Measurements from ENCODE around the gene ASPDH.
"Not testable (repeated sequence)": the region's sequence is repeated elsewhere in the genome, so short reads cannot be mapped to it uniquely, and the experiment has no call there.

Gene ASPDH

DNA sequence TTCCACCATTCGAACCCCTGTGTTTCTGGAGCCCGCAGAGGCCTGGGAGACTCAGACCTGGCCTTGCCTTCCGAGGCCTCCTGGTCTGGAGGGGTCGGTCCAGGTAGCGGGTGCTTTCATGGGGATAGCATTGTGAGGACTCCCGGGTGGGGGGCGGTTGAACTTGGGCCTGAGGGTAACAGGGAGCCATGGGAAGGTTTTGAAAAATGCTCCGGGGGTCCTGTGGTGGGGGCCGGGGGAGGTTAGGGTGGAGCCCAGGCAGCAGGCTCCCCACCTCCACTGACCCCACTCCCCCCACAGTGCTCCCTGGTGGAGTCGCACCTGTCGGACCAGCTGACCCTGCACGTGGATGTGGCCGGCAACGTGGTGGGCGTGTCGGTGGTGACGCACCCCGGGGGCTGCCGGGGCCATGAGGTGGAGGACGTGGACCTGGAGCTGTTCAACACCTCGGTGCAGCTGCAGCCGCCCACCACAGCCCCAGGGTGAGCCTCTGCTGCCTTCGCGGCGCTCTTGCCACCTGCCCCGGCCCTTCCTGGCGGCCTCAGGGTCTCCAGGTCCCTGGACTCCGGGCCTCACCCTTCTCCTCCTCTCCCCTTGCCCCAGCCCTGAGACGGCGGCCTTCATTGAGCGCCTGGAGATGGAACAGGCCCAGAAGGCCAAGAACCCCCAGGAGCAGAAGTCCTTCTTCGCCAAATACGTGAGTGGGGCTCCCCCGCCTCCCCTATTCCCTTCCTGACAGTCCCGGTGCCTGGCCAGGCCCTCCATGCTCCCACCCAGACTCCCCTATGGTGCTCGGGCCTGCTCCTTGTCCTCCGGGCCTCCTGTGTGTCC, 33.2 kb downstream of the ASPDH start:
- no peak for DNase-seq (ENCODE audit: extremely low read depth in 1 of 2, low read depth in 1 of 2)

GRCh38 chr19:50479761-50480251, 33.9 kb downstream of the ASPDH start:
- DNase-seq (ENCODE audit: extremely low read depth in 1 of 2, low read depth in 1 of 2) = no peak

- DNase-seq (ENCODE audit: extremely low read depth in 1 of 2, low read depth in 1 of 2) = no peak
Observed at GRCh38 chr19:50478901-50479715, 34.6 kb downstream of the ASPDH start.

- no peak for DNase-seq (ENCODE audit: extremely low read depth in 1 of 2, low read depth in 1 of 2)
Observed at GRCh38 chr19:50477751-50478515, 35.8 kb downstream of the ASPDH start.

- DNase-seq (ENCODE audit: extremely low read depth in 1 of 2, low read depth in 1 of 2) = no peak
Observed at GRCh38 chr19:50476907-50477238, 36.8 kb downstream of the ASPDH start.

- peak; percentile 88 to 94 for DNase-seq (ENCODE audit: extremely low read depth in 1 of 2, low read depth in 1 of 2)
Observed at GRCh38 chr19:50476224-50476906, 37.3 kb downstream of the ASPDH start, which contains the start of the genes EMC10 and GARIN5A. EMC10 (plus strand) TSS chr19:50476507; CDS start chr19:50476545, 38 bp downstream. GARIN5A (minus strand) TSS chr19:50476848; CDS start chr19:50476388, 460 bp downstream.

DNA sequence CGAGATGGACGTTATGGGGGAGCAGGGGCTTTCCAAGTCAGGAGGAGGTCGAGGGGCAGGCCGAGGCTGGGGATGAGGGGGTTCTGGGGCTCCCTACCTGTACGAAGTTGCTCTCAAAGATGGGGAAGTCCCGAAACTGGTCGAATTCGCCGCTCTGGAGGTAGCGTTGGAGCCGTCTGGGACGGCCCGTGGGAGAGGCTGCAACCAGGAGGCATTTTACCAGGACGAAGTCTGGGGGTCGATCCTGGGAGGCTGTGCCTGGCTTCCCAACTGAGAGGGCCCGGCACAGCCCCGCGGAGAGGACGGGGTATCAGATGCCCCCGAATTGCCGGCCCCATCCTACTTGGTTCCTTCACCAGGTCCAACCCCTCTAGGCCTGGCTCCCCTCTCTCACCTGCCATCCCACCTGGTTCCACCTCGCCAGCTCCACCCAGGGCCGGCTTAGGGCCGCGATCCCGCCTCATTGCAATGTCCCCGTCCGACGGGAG, 37.9 kb downstream of the ASPDH start:
- no peak for DNase-seq (ENCODE audit: extremely low read depth in 1 of 2, low read depth in 1 of 2)

GRCh38 chr19:50475101-50475568, 38.6 kb downstream of the ASPDH start:
- no peak for DNase-seq (ENCODE audit: extremely low read depth in 1 of 2, low read depth in 1 of 2)

DNA sequence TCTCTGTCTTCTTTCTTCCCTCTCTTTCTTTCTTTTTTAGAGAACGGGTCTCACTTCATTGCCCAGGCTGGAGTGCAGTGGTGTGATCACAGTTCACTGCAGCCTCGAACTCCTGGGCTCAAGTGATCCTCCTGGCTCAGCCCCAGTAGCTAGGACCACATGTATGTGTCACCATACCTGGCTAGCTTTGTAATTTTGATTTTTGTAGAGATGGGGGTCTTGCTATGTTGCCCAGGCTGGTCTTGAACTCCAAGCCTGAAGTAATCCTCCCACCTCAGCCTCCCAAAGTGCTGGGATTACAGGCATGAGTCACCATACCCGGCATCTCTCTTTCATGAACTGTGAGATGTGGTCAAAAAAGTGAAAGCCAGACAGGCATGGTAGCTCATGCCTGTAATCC, 40.4 kb downstream of the ASPDH start:
- DNase-seq (ENCODE audit: extremely low read depth in 1 of 2, low read depth in 1 of 2) = not testable (repeated sequence)

DNA sequence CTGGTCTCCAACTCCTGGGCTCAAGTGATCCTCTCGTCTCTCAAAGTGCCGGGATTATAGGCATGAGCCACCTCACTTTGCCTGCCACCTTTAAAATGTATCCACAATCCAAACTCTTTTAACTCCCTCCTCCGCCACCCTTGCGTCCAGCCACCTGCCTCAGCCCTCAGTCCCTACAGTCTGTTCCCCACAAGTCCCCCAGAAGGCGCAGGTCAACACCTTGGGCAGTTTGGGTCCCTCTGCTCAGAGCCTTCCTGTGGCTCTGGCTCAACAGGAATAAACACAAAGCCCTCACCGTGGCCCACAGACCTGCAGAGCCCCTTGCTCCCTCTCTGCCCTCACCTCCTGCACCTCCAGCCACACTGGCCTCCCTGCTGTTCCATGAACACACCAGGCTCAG, 44.9 kb downstream of the ASPDH start:
- no peak for DNase-seq (ENCODE audit: extremely low read depth in 1 of 2, low read depth in 1 of 2)

GRCh38 chr19:50467566-50467965, 46.1 kb downstream of the ASPDH start:
- no peak for DNase-seq (ENCODE audit: extremely low read depth in 1 of 2, low read depth in 1 of 2)

DNA sequence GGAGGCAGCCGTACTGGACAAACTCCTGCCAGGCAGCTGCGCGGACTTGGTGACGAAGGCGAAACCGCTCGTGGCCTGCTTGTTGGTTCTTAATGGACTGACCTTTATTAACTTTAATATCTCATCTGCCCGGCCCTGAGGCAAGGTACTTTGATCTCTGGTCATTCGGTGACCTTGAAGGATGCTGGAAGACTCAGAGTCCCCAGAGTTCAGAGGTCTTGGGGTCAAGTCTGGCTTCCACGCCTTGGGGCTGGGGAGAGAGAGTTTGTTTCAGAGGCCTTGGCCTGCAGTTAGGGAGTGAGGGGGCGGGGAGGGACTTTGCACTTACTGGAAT, 47.0 kb downstream of the ASPDH start:
- no peak for DNase-seq (ENCODE audit: extremely low read depth in 1 of 2, low read depth in 1 of 2)

GRCh38 chr19:50465986-50466705, 47.6 kb downstream of the ASPDH start:
- no peak for DNase-seq (ENCODE audit: extremely low read depth in 1 of 2, low read depth in 1 of 2)

DNA sequence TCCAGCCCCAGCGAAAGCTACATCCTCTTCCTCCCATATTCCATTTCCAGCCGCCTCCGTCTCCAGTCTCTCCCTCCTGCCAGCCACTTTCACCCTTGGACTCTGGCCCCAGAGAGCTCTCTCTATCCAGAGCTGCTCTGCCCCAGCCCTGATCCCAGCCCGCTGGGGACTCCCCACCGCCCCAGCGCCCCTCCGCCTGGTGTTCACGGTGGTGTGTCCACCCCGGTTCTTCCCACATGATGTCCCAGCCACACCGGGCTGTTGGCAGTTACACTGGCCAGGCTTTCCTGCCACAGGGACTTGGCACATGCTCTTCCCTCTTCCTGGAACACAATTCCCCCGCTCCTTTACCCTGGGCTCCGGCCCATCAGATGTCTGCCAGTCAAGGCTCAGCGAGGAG, 48.7 kb downstream of the ASPDH start:
- no peak for DNase-seq (ENCODE audit: extremely low read depth in 1 of 2, low read depth in 1 of 2)

- no peak for DNase-seq (ENCODE audit: extremely low read depth in 1 of 2, low read depth in 1 of 2)
Observed at GRCh38 chr19:50464348-50464747, 49.4 kb downstream of the ASPDH start.

DNA sequence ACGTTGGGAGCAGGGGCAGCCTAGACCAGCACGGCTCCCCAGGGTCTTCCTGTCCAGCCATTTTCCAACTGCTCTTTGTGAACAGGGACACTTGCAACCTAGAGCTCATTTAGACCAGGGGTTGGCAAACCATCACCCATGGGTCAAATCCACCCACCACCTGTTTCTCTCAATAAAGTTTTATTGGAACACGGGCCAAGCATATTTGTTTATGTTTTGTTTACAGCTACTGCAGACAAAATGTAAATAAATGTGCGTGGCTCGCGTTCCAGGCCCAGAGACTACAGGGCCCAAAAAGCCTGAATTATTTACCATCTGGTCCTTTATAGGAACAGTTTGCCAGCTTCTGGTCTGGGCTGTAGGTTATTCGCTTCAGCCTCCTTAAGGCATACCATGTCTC, 50.7 kb downstream of the ASPDH start:
- no peak for DNase-seq (ENCODE audit: extremely low read depth in 1 of 2, low read depth in 1 of 2)
